SK-N-MC (cell line): ENCODE results near the gene DIS3L.
A peak's percentile ranks its signal among the peaks of the same experiment; 100 is the strongest.
"Not testable (repeated sequence)": the region's sequence is repeated elsewhere in the genome, so short reads cannot be mapped to it uniquely, and the experiment has no call there.

Experiments used
- DNase-seq: peaks from one replicate; pipeline ENCODE4 v3.0.0-alpha.2; 2011; ENCODE audit warnings: low read depth, low spot score
- H3K27ac ChIP-seq: fragments of 200-600 bp; sonication (generic); 2 replicates; pipeline ENCODE4 v1.5.1; 2016; ENCODE audit warnings: mixed run types
- H3K36me3 ChIP-seq: fragments of 200-600 bp; sonication (generic); 2 replicates; pipeline ENCODE4 v1.6.1; 2017; ENCODE audit warnings: antibody characterized with exemption, low read length, mixed read lengths; ENCODE audit not compliant: insufficient read depth
- H3K4me3 ChIP-seq: fragments of 200-600 bp; sonication (generic); 2 replicates; pipeline ENCODE4 v1.5.1; 2016
- H3K9ac ChIP-seq: fragments of 200-600 bp; sonication (generic); 2 replicates; pipeline ENCODE4 v1.8.0; 2017; ENCODE audit warnings: mixed run types, mixed read lengths; ENCODE audit not compliant: insufficient read length
- H3K9me3 ChIP-seq: fragments of 200-600 bp; sonication (generic); 2 replicates; pipeline ENCODE4 v1.6.1; 2017; ENCODE audit warnings: low read depth, mild to moderate bottlenecking, antibody characterized with exemption, low read length, moderate library complexity, mixed read lengths
- EZH2 ChIP-seq: fragments of 200-600 bp; sonication (generic); IDR thresholded peaks from one replicate; pipeline ENCODE4 v1.6.1; 2017; ENCODE audit warnings: antibody characterized with exemption
- FOXP2 ChIP-seq: optimal IDR thresholded peaks from 2 replicates; pipeline ENCODE3; 2011; ENCODE audit warnings: mild to moderate bottlenecking, moderate library complexity; ENCODE audit not compliant: insufficient read depth; ENCODE audit errors: extremely low read length, control extremely low read depth
- POLR2AphosphoS5 ChIP-seq: IDR thresholded peaks from 2 replicates; pipeline ENCODE4 v1.6.1; 2012; ENCODE audit warnings: mild to moderate bottlenecking, low read depth, low read length, borderline replicate concordance

DIS3L gene

GRCh38 chr15:66309828-66310227, 16.5 kb downstream of the DIS3L start:
- Histone ChIP-seq H3K9ac (no peak overlapping the region), H3K36me3 (peaks cover 3% of the 10 kb centered on the region; the same call in 1 of the 2 replicates), H3K27ac (no peak overlapping the region), H3K9me3 (no peaks in the 10 kb centered on the region), H3K4me3 (no peak overlapping the region)
- no peak for DNase-seq
- TF ChIP-seq POLR2AphosphoS5 (no peak), EZH2 (no peak), FOXP2 (no peak)

GRCh38 chr15:66310786-66311185, 17.4 kb downstream of the DIS3L start:
- Histone ChIP-seq H3K27ac (no peak overlapping the region), H3K9me3 (no peaks in the 10 kb centered on the region), H3K9ac (no peak overlapping the region), H3K36me3 (peaks cover 3% of the 10 kb centered on the region; the same call in 1 of the 2 replicates), H3K4me3 (no peak overlapping the region)
- TF ChIP-seq POLR2AphosphoS5, result no peak
- TF ChIP-seq FOXP2, result no peak
- no peak for TF ChIP-seq EZH2
- DNase-seq, result no peak

- no peak for TF ChIP-seq FOXP2
- no peak for TF ChIP-seq POLR2AphosphoS5
- TF ChIP-seq EZH2, result no peak
- Histone ChIP-seq H3K27ac (no peak overlapping the region), H3K4me3 (no peak overlapping the region), H3K36me3 (peaks cover 3% of the 10 kb centered on the region; the same call in 1 of the 2 replicates), H3K9me3 (no peaks in the 10 kb centered on the region), H3K9ac (no peak overlapping the region)
- no peak for DNase-seq
Measured at GRCh38 chr15:66312144-66312543, 18.8 kb downstream of the DIS3L start.

- TF ChIP-seq POLR2AphosphoS5 (no peak), EZH2 (no peak), FOXP2 (no peak)
- Histone ChIP-seq H3K4me3 (no peak overlapping the region), H3K36me3 (peaks cover 28% of the 10 kb centered on the region), H3K9me3 (no peaks in the 10 kb centered on the region), H3K27ac (no peak overlapping the region), H3K9ac (no peak overlapping the region)
- no peak for DNase-seq
Measured at GRCh38 chr15:66323312-66323928, 30.1 kb downstream of the DIS3L start.

GRCh38 chr15:66326051-66326450, 32.7 kb downstream of the DIS3L start:
- Histone ChIP-seq H3K4me3 (no peak overlapping the region), H3K36me3 (peaks cover 50% of the 10 kb centered on the region), H3K9me3 (no peaks in the 10 kb centered on the region), H3K9ac (no peak overlapping the region), H3K27ac (no peak overlapping the region)
- TF ChIP-seq FOXP2, result no peak
- no peak for TF ChIP-seq POLR2AphosphoS5
- no peak for TF ChIP-seq EZH2
- no peak for DNase-seq

- peaks cover 58% of the 10 kb centered on the region for H3K36me3 ChIP-seq
- H3K9me3 ChIP-seq, result no peaks in the 10 kb centered on the region
- H3K4me3 ChIP-seq, result no peak overlapping the region
- TF ChIP-seq POLR2AphosphoS5, result no peak
- no peak for TF ChIP-seq EZH2
- TF ChIP-seq FOXP2, result no peak
- no peak for DNase-seq
- no peak overlapping the region for H3K27ac ChIP-seq
- no peak overlapping the region for H3K9ac ChIP-seq
Measured at GRCh38 chr15:66327736-66328135, 34.4 kb downstream of the DIS3L start.

GRCh38 chr15:66328771-66329170, 35.4 kb downstream of the DIS3L start:
- no peak overlapping the region for H3K27ac ChIP-seq
- no peak overlapping the region for H3K4me3 ChIP-seq
- TF ChIP-seq FOXP2 (no peak), EZH2 (no peak), POLR2AphosphoS5 (no peak)
- no peak for DNase-seq
- H3K9me3 ChIP-seq, result no peaks in the 10 kb centered on the region
- no peak overlapping the region for H3K9ac ChIP-seq
- peaks cover 65% of the 10 kb centered on the region for H3K36me3 ChIP-seq

- H3K9ac ChIP-seq, H3K27ac ChIP-seq, H3K4me3 ChIP-seq, H3K9me3 ChIP-seq, DNase-seq: not testable (repeated sequence)
- peaks cover 74% of the 10 kb centered on the region for H3K36me3 ChIP-seq
Measured at GRCh38 chr15:66348530-66348929, 55.2 kb downstream of the DIS3L start.

- H3K4me3 ChIP-seq, result peak overlapping the region; percentile 83
- no peak for DNase-seq
- no peak for TF ChIP-seq EZH2
- TF ChIP-seq FOXP2, result no peak
- no peak for TF ChIP-seq POLR2AphosphoS5
- peak overlapping the region; percentile 58; the same call in 1 of the 2 replicates for H3K27ac ChIP-seq
- no peaks in the 10 kb centered on the region for H3K9me3 ChIP-seq
- peaks cover 24% of the 10 kb centered on the region for H3K36me3 ChIP-seq
- peak overlapping the region; percentile 96 for H3K9ac ChIP-seq
Measured at GRCh38 chr15:66356077-66356358, 62.6 kb downstream of the DIS3L start.
